Measurements from ENCODE around the gene PRPF8.
"Not testable (repeated sequence)": the region's sequence is repeated elsewhere in the genome, so short reads cannot be mapped to it uniquely, and the experiment has no call there.

PRPF8 gene

GRCh38 chr17:1684378-1685189, at the start of gene PRPF8:
Gene PRPF8, minus strand, starts transcription at chr17:1684867. Its CDS starts 296 bp downstream, at chr17:1684571.
- DNase-seq = peak; percentile 99

- no peak for DNase-seq
Measured at GRCh38 chr17:1733759-1734158, 49.1 kb upstream of the PRPF8 start.

GRCh38 chr17:1732833-1733321, 48.2 kb upstream of the PRPF8 start:
- no peak for DNase-seq

- DNase-seq = no peak
Measured at GRCh38 chr17:1732241-1732832, 47.7 kb upstream of the PRPF8 start.

GRCh38 chr17:1731194-1731506, 46.5 kb upstream of the PRPF8 start:
- no peak for DNase-seq

GRCh38 chr17:1730326-1731193, 45.9 kb upstream of the PRPF8 start:
- no peak for DNase-seq

- no peak for DNase-seq
Measured at GRCh38 chr17:1729966-1730325, 45.3 kb upstream of the PRPF8 start.

GRCh38 chr17:1727876-1728630, 43.4 kb upstream of the PRPF8 start:
- DNase-seq = no peak

- no peak for DNase-seq
Measured at GRCh38 chr17:1727258-1727789, 42.7 kb upstream of the PRPF8 start.

GRCh38 chr17:1726626-1727257, 42.1 kb upstream of the PRPF8 start:
- no peak for DNase-seq

GRCh38 chr17:1725642-1726511, 41.2 kb upstream of the PRPF8 start:
- no peak for DNase-seq

GRCh38 chr17:1724869-1725641, 40.4 kb upstream of the PRPF8 start:
- DNase-seq = no peak

GRCh38 chr17:1724351-1724868, 39.7 kb upstream of the PRPF8 start, which contains the start of gene WDR81:
Gene WDR81, plus strand, starts transcription at chr17:1724704. Its CDS starts 256 bp downstream, at chr17:1724960.
- peak; percentile 85 to 92 for DNase-seq

- DNase-seq = not testable (repeated sequence)
Measured at GRCh38 chr17:1722022-1722421, 37.4 kb upstream of the PRPF8 start.

- DNase-seq = peak; percentile 81 to 84
Measured at GRCh38 chr17:1720856-1721386, 36.3 kb upstream of the PRPF8 start.

GRCh38 chr17:1718362-1719165, 33.9 kb upstream of the PRPF8 start:
- no peak for DNase-seq

- DNase-seq = peak; percentile 88
Measured at GRCh38 chr17:1716912-1717695, 32.4 kb upstream of the PRPF8 start.

Measured in activated T-cell treated with anti-CD3 and anti-CD28 coated beads, Interleukin-2, amount 50 U/mL, for 48 hours (primary cell).